Testis (tissue), 2 donors: ENCODE results near the gene FRMD4B.

Source experiments
- CTCF ChIP-seq, 3 experiments: fragments of 450-650 bp in 2 of 3; fragments of 200-600 bp in 1 of 3; sonication (generic) in 1 of 3; IDR thresholded peaks; one replicate each; pipeline ENCODE4 v1.5.1; 2016 to 2019; ENCODE audit warnings: antibody characterized with exemption in 3 of 3, mild to moderate bottlenecking in 2 of 3, moderate library complexity in 1 of 3
- POLR2A ChIP-seq: fragments of 450-650 bp; IDR thresholded peaks from one replicate; pipeline ENCODE4 v1.6.1; 2017; ENCODE audit warnings: antibody characterized with exemption, mild to moderate bottlenecking, moderate library complexity

- TF ChIP-seq CTCF (IDR thresholded peaks at IDR 0.05) (no peak), POLR2A (no peak)
Measured at GRCh38 chr3:69236812-69237707, 148.8 kb downstream of the FRMD4B start.
